Sigmoid colon (tissue), 4 donors: ENCODE results near the gene LRRC43.

Experiments used
- POLR2A ChIP-seq, 2 donors: fragments of 450-650 bp; IDR thresholded peaks; one replicate each; pipeline ENCODE4 v1.6.1; 2016; ENCODE audit warnings: antibody characterized with exemption in 2 of 2, mild to moderate bottlenecking in 2 of 2, moderate library complexity in 2 of 2
- POLR2AphosphoS5 ChIP-seq, 4 donors: sonication (generic); formaldehyde crosslinking; IDR thresholded peaks; one replicate each; pipeline ENCODE4 v1.6.1; 2017; ENCODE audit warnings: antibody characterized with exemption in 4 of 4
- TF ChIP-seq, protein P1 (sequence below), 4 experiments: fragments of 450-650 bp in 3 of 4; fragments of 200-600 bp in 1 of 4; IDR thresholded peaks; one replicate each; pipeline ENCODE4 v1.5.1; 2016 to 2019; ENCODE audit warnings: antibody characterized with exemption in 4 of 4, mild to moderate bottlenecking in 3 of 4, moderate library complexity in 2 of 4

DNA sequence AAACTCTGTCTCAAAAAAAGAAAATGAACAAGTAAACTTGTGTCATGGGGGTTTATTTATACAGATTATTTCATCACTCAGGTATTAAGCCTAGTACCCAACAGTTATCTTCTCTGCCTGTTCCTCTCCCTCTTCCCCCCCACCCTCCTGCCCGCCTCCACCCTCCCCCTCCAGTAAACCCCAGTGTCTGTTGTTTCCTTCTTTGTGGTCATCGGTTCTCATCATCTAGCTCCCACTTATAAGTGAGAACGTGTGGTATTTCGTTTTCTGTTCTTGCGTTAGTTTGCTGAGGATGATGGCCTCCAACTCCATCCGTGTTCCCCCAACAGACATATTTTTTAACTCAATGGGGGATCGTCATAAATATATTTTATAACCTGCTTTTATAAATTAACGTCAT is 21.2 kb upstream of the LRRC43 start:
- TF ChIP-seq, protein P1, sequence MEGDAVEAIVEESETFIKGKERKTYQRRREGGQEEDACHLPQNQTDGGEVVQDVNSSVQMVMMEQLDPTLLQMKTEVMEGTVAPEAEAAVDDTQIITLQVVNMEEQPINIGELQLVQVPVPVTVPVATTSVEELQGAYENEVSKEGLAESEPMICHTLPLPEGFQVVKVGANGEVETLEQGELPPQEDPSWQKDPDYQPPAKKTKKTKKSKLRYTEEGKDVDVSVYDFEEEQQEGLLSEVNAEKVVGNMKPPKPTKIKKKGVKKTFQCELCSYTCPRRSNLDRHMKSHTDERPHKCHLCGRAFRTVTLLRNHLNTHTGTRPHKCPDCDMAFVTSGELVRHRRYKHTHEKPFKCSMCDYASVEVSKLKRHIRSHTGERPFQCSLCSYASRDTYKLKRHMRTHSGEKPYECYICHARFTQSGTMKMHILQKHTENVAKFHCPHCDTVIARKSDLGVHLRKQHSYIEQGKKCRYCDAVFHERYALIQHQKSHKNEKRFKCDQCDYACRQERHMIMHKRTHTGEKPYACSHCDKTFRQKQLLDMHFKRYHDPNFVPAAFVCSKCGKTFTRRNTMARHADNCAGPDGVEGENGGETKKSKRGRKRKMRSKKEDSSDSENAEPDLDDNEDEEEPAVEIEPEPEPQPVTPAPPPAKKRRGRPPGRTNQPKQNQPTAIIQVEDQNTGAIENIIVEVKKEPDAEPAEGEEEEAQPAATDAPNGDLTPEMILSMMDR (IDR thresholded peaks at IDR 0.05): no peak
- TF ChIP-seq POLR2A (IDR thresholded peaks at IDR 0.05) (no peak), POLR2AphosphoS5 (IDR thresholded peaks at IDR 0.05) (no peak)
